ENCODE measurements around the gene RGS8.

RGS8 gene, protein sequence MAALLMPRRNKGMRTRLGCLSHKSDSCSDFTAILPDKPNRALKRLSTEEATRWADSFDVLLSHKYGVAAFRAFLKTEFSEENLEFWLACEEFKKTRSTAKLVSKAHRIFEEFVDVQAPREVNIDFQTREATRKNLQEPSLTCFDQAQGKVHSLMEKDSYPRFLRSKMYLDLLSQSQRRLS

DNA sequence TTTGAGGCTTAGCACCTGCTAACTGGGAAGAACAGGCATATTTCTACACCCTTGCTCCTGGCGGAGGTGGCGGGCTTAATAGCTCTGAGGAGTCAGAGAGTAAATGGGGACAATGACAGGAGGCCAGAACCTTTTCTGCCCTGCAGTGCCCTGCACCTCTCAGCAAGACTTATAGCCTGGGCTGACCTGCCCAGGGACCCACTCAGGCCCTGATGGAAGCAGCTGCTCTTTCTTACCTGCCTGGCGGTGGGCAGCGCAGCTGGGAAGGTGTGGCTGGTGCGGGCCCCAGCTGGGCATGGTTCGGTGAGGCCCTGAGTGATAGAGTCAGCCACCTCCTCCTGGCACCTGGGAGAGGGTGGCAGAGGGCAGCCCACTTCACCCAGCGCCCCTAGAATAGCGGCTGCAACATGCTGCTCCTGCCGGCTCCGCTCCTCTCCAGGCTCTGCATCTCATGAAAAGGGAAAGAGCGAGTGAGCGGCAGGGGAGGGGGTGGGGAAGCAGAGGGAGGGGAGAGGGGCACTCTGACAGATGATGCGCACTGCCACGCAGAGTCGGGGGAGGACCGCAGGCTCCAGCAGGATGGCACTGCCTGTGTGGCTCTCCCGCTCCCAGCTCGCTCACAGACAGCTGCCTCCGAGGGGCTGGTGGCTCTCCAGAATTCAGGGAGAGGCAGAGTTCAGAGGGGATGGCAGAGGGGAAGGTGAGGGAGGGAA is at the start of gene RGS8:
Gene RGS8, minus strand, starts transcription at position 472 of the 713 bp plus-strand sequence. CDS start 14,938 bp downstream, outside the sequence.
- no peak for DNase-seq

DNA sequence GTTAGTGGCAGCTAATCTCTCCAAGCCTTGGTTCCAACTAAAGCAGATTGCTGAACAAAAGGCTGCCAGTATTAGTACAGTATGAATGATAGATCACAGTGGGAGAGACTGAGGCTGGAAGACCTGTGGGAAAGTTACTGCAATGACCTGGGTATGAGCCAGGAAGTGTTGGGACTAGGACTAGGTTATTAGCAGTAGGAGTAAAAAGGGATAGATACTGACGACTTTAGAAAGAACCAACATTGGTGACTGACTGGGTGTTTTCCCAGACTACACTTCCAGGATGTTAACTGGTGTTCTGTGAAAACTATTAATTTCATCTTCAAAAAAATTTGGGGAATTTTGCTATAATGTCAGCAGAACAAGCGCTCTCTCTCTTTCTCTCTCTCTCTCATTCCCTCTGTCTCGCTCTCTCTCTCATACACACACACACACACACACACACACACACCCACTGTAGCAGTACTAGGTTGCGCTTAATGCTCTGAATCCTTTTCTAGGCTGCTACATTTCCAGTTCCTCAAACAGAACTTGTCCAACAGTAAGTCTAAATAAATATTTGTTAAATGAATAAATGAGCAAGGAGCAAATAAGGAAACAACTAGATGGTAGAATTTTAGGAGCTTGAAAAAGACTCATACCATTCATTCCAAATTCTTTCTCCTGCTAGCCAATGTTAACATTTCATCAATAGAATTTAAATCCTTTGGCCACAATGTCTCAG is 47.6 kb upstream of the RGS8 start:
- no peak for DNase-seq

DNA sequence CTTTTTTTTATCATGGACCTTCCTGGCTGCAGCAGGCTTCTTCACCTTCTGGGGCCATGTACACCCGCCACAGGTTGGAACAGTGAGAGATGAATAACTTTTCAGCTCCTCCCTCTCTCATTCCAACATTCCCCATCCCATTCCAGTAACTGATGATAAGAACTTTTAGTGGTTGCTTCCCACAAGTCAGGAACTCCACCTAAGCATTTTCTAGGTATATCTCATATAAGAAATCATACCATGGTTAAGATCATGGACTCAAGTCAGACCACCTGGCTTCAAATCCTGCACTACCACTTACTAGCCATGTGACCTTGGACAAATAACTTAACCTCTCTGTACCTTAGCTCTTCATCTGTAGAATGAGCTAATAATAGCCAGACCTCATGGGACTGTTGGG is 42.5 kb upstream of the RGS8 start:
- DNase-seq, result no peak

DNA sequence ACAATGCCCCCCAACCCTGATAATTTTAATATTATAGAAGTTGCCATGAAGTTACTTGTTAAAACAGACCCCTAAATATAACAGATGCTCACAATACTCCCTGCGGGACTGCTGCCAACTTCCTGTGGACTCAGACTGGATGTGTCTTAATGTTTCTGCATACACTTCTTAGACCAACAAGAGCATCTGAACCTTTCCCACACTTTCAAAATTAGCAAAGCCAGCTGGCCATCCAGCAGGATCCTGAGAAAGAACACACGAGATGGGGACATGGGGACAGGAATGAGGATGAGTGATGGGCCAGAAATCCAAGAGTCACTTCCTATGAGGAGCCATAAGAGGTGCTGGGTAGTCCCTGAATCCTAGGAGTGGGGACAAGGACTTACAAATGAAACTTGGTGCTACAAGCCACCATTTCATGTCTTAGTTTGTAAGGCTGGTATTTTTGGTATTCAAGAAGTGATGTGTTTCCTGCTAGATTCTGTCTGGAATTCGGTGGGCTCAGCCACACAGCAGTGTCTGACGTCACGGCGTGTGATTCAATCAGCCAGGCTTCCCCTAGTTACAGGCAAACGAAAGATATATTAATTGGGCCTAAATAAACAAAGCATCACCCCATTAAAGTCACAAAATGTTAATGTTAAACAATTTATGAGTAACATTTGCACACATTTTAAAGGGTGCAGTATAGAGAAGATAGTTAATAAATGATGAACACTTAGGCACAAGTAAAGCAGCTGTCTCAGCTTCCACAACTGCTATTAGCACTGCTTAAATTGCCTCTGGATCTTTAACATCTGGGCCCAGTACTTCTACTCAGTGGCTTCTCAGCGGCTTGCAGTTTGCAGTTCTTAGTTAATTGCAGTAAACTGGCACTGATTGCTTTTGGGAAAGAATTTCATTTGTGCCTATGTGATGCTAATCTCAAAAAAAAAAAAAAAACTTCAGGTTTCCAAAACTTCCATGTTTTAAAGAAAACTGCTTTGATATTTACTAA is 41.2 kb upstream of the RGS8 start:
- DNase-seq, result no peak

DNA sequence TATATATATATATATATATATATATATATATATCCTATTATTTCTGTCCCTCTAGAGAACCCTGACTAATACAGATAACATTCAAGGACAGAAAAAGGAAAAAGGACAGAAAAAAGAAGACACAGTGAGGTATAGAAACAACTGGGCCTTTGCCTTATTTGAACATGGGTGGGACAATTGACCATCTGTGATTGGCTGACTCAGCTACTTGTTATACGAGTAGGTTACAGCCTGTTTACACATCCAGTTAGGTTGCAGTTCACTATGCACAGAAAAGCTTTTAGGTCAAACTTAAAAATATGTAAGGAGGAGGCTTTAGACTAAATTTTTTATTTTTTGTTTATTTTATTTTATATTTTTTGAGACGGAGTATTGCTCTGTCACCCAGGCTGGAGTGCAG is 39.8 kb upstream of the RGS8 start:
- no peak for DNase-seq

DNA sequence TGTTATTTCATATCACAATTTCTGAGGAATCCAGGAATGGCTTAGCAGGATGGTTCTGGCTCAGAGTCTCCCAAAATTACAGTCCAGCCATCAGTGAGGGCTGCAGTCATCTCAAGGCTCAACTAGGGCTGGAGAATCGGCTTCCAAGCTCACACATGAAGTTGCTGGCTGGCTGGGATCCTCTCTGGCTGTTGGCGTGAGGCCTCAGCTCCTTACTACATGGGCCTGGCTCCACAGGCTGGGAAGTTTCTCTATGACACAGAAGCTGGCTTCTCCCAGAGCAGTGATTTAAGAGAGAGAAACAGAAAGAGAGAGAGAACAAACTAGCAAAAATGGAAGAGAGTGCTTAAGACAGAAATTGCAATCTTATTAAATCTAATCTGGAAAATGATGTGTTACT is 38.8 kb upstream of the RGS8 start:
- no peak for DNase-seq

DNA sequence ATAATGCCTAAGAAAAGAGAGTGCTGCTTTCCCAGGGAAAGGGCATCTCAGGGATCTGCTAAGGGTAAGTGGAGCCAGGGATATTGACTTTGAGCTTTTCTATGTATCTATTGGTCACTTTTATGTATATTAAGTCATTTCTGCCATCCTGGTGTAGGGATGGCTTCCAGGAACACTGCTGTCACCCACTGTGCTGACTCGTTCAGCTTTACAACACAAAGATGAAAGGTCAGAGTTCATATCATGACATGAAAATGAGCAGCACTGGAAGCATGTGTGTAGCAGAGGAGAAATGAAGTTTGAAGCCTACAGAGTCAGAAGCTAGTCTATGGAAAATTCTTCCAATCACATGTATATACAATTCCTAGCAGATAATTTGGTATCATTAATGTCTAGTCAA is 37.1 kb upstream of the RGS8 start:
- no peak for DNase-seq

DNA sequence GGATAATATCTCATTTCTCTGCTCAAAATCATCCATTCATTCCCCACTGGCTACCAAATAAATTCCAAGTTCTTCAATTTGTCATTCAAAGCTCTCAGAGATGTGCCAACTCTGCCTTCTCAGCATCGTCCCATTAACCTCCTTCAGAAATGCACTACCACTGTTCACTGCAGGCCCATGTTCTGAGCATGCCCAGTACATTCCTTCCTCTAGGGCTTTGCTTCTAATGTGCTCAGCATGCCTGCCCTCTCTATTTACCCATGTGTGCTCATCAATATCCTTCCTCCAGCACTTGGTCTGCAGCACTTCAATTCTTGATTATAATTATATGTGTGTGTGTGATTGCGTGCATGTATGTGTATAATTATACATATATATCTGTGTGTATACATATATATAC is 36.1 kb upstream of the RGS8 start:
- DNase-seq, result no peak

DNA sequence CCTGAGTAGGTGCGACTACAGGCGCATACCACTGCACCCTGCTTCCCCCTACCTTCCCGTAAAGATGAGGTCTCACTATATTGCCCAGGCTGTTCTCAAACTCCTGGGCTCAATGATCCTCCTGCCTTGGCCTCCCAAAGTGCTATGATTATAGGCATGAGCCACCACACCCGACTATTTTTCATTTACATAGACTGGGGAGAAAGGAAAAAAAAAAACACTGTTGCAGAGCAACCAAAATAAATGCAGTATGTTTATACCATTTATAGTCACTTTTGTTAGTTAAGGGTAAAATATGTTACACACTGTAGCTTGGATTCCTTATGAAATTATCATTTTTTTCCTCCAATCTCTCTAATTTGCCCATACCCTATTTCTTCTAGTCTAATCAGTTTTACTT is 35.2 kb upstream of the RGS8 start:
- DNase-seq, result no peak

DNA sequence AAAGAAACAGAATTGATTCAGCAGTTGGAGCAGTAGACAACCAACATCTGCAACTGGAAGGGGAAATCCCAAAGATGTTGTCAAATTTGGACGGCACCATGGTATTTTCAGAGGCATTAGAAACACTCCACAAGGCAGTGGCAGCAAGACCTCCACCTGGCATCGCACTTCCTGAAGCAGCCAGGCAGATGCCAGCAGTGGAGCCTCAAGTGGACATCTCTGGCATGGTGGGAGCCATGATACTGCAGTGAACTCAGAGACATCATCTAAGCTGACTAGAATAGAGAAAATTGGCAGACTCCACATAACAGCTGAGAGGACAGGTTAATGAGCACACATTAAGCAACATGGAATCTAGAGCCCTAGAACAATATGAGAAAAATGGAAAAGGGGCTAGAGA is 33.9 kb upstream of the RGS8 start:
- DNase-seq, result peak; percentile 38

DNA sequence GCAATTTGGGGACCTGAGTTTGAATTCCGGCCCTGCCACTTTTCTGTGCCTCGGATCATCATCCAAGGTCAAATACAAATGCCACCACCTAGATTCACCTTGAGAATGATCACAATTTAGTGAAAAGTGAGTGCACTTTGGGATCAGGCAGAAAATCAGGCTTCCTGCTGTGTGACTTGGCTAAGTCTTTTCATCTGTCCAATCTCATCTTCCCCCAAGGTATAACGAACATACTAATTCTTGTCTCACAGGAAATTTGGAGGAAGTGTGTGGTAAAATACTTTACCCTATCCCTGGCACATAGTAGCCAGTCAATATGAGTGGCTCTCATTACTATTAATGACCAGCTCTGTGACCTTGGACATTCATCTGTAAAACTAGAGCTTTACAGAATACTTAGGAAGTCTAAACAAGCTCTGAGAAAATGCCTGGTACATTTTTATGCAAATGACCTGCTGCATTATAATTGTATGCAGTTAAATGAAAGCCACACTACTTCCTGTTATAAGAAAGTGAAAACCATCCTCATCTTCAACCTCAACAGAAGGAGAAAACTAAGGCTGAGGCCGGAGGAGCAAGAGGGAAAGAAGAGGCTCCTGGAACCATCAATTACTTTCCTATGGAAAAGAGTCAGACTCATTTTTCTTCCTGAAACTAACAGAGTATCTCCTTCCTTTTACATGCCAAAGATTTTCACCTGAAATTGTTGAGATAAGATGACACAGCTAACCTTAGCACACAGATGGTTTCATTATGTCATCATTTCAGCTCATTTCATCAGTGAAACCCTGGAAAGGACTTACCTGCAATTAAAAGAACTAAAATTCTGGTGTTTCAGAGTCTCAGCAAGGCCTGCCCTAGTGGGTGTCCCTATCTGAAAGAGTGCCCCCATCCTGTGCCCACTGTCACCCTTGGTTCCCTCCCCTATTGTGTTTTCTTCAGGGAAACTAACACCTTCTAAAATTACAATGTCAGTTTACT is 32.6 kb upstream of the RGS8 start:
- peak; percentile 46 for DNase-seq

DNA sequence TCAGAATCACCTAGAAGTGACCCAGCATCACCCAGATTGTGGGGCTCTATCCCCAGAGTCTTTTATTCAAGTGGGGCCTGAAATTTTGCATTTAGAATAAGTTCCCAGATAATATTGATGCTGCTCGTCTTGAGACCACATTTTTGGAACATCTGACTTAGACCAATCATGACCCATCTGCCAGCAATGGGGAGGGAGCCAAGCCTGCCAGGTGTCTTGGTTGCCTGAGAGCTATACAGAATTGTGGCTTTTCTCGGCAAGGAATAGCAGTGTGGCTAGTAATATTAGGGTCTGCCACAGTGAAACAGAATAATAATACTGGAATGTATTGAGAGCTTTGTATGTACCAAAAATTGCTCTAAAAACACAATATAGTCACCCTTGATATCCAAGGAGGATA is 31.1 kb upstream of the RGS8 start:
- no peak for DNase-seq

DNA sequence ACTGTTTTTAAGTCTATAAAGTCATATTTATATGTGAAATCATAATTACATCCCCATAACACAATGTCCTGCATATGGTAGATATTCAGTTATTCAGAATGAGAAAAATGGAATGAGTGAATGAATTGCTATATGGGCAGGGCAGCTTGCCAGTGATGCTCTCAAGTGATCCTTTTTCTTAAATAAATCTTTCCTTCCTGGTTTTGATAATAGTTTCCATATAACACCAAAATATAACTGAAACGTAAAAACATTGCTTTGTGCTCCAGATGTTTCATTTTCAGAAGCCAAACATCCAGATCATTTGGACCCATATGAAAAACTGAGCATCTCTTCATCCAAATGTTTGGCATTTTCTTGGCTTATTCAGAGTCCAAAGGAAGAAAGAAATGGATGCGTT is 30.2 kb upstream of the RGS8 start:
- DNase-seq, result no peak

DNA sequence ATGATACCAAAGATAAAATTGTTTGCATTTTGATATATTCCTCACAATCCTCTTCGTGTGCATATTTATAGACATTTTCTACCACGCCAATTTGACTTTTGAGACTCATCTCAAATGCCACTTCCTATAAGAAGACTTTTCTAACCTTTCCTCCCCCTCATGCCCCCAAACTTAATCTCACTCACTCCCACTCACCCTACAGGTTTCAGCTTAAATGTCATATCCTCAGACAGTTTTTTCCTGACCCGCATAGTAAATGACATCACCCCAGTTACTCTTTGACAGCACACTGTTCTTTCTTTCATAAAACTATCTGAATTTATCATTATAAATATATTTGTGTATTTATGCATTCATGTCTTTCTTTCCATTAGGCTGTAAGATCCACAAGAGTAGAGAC is 29.6 kb upstream of the RGS8 start:
- DNase-seq, result peak; percentile 24

DNA sequence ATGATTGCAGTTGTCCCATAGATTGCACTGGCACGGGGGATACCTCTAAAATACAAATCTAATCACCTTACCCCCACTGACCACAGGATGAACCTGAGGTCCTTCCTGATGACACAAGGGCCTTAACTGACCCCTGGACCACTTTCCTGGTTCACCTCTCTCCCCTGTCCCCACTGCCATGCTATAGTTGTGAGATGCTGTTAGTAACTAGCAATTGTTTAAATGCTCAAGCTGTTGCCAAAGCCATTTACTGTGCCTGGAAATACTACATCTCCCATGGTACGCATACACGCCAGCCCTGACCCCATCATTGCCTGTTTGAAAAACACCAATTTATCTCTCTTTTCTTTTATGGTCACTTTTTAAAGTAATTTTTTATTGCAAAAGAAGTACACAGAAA is 29.1 kb upstream of the RGS8 start:
- DNase-seq, result no peak

DNA sequence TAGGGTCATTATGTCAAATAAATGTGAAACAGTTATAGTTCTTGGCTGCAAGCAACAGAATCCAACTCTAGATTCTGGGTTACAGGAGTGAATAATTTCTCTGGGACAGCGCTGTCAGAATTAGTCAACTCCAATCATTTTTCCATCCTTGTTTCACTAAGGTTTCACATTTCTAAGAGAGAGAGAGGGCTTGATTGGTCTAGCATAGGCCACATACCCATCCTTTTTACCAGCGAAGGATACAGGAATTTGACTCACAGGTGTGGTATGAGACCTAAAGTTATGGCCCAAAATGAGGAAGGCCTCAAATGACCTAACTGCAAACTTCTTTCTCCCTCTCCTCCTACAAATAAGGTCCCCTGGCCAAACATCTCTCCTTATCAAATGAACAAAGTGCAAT is 25.5 kb upstream of the RGS8 start:
- DNase-seq, result no peak

DNA sequence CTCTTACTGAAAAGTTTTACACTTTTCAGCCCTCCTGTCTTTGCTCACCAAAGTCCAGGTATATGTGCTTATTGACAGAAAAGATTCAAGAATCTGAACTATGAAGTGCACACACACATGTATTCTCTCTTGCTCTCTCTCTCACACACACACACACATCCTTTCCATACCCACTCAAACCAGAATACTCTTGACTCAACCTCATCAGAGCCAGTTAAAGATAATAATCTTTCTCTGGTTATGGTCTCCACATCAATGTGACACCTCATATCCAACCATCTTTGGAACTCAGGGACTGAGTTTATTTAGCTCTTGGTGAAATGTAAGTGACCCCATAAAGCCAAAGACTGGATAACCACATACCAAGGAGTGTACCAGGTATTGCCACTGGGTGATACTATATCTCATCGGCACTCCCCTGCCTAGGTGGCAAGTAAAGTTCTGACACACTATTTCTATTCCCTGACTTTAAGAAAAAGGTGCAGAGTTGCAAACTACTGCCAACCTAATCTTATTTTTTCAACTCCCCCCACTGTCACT is 24.9 kb upstream of the RGS8 start:
- DNase-seq, result no peak

DNA sequence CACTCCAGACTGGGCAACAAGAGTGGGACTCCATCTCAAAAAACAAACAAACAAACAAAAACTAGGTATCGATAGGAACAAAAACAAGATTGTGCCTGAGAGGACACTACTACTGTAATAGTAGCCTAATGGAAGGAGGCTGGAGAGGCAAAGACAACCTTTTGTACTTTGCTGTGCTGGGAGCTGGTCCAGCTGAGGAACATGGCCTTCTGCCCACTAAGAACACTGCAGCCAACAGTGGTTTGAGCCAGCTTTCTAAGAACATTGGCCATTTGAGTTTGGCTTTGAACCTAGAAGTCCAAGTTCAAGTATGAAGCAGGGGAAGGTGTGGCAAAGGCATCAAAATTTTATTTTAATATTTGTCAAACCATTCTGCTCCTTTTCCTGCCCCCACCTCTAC is 22.7 kb upstream of the RGS8 start:
- no peak for DNase-seq

DNA sequence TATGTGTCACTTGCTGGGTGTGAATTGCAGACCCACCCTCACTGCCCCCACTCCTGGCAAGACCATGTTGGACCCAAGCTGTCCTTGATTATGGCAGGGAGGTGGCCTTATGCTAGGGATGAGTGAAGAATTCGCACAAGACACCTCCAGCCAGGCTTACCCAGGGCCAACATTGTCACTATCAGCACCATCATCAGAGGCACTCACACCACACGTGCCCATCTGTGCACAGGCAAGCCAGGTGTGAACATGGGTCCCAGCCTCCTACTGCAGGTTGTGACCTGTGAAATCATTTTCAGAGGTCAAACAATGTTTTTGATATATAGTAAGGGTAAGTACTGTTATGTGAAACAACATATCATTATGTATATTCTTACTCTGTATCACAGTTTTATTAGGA is 20.3 kb upstream of the RGS8 start:
- no peak for DNase-seq

DNA sequence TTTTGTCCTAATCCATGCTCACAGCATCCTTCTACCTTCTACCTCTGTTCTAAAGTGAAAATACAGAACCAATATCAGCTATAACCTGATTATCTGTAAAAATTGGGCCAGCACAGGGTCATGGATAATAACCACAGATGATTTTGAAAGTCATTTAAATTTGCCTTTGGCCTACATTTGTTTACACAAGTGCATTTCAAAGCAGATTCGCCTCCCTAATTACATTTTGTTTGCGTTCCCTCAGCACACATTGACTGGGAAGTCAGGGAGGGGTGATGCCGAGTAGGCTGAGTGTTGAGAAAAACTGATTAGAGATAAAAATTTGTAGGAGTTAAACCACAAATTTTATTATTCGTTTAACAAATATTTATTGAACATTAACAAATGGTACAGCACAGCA is 19.2 kb upstream of the RGS8 start:
- DNase-seq, result no peak

DNA sequence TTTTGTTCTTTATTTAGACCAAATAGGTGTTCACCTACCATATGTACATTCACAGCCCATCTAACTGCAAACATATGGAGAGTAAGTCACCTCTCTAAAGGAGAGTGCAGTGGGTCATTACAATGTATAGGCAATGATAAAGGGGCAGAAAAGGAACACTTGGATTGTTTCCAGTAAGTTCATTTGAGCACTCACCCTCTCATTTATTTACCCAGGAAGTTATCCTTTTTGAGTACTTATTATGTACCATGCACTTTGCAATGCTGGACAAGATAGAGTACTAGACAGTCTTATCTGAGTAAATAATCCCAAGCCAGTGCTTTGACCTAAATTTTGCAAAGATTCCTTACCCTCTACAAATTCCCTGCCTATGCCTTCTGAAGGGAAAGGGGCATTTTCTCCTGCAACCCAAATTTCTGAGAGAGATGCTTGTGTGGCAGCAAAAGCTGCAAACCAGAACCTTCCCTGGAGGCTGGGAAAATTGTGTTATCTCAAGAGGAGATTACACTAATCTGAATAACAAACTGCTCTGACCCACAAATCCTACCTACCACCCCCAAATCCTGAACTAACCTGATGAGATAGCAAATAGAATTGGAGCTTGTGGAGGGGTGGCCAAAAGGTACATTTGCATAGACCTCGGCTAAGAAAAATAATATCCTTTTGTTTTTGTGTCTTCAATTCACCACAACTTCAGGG is 18.6 kb upstream of the RGS8 start:
- DNase-seq, result no peak

Data from OCI-M1 (cell line).